Neural progenitor cell (in vitro differentiated cells): ENCODE results near the gene P2RY1. TPM values are rescaled to one million over a fixed set of nuclear protein-coding genes. Genes with fewer than 3 reads are reported as not detected.

Experiments used
- DNase-seq: peaks from one replicate; pipeline ENCODE4 v3.0.0-alpha.2; 2016; ENCODE audit warnings: low spot score
- H2AFZ ChIP-seq: fragments of 200-600 bp; sonication (generic); replicated peaks from 2 replicates; pipeline ENCODE4 v1.6.1; 2016; ENCODE audit warnings: antibody characterized with exemption
- H3F3A ChIP-seq: fragments of 200-600 bp; sonication (generic); 2 replicates; pipeline ENCODE4 v1.6.1; 2016; ENCODE audit warnings: antibody characterized with exemption, low read depth
- H3K27ac ChIP-seq: fragments of 200-600 bp; sonication (generic); 2 replicates; pipeline ENCODE4 v1.5.1; 2016; ENCODE audit warnings: mild to moderate bottlenecking
- H3K27me3 ChIP-seq: fragments of 200-600 bp; sonication (generic); 2 replicates; pipeline ENCODE4 v1.6.1; 2016; ENCODE audit warnings: mild to moderate bottlenecking, moderate library complexity
- H3K36me3 ChIP-seq: fragments of 200-600 bp; sonication (generic); 2 replicates; pipeline ENCODE4 v1.5.1; 2016
- H3K4me1 ChIP-seq: fragments of 200-600 bp; sonication (generic); 2 replicates; pipeline ENCODE4 v1.6.1; 2016; ENCODE audit warnings: mixed run types
- H3K4me2 ChIP-seq: fragments of 200-600 bp; sonication (generic); 2 replicates; pipeline ENCODE4 v1.6.1; 2016
- H3K4me3 ChIP-seq: fragments of 200-600 bp; sonication (generic); 2 replicates; pipeline ENCODE4 v1.5.1; 2016
- H3K79me2 ChIP-seq: fragments of 200-600 bp; sonication (generic); 2 replicates; pipeline ENCODE4 v1.6.1; 2016; ENCODE audit warnings: low read depth
- H3K9ac ChIP-seq: fragments of 200-600 bp; sonication (generic); 2 replicates; pipeline ENCODE4 v1.6.1; 2016
- H3K9me3 ChIP-seq: fragments of 200-600 bp; sonication (generic); 2 replicates; pipeline ENCODE4 v1.5.1; 2016; ENCODE audit warnings: low read depth
- H4K20me1 ChIP-seq: fragments of 200-600 bp; sonication (generic); 2 replicates; pipeline ENCODE4 v1.6.1; 2016; ENCODE audit warnings: low read depth
- H3K27ac Mint-ChIP-seq: 3 replicates; pipeline ENCODE4 v1.8.0; 2021; ENCODE audit warnings: mixed read lengths
- H3K27me3 Mint-ChIP-seq: 2 replicates; pipeline ENCODE4 v1.8.0; 2022; ENCODE audit warnings: low read depth, mild to moderate bottlenecking, inconsistent platforms, moderate library complexity, mixed read lengths; ENCODE audit not compliant: insufficient read depth
- H3K36me3 Mint-ChIP-seq: 3 replicates; pipeline ENCODE4 v1.8.0; 2021; ENCODE audit warnings: mixed read lengths
- H3K4me1 Mint-ChIP-seq: 3 replicates; pipeline ENCODE4 v1.8.0; 2021; ENCODE audit warnings: mixed read lengths
- H3K4me3 Mint-ChIP-seq: 3 replicates; pipeline ENCODE4 v1.8.0; 2021; ENCODE audit warnings: mild to moderate bottlenecking, moderate library complexity, mixed read lengths
- H3K9me3 Mint-ChIP-seq: 3 replicates; pipeline ENCODE4 v1.8.0; 2020; ENCODE audit warnings: mixed read lengths
- CTCF ChIP-seq: fragments of 200-600 bp; sonication (generic); IDR thresholded peaks from 2 replicates; pipeline ENCODE4 v1.5.1; 2017; ENCODE audit warnings: antibody characterized with exemption, mild to moderate bottlenecking
- EZH2 ChIP-seq: fragments of 200-600 bp; sonication (generic); IDR thresholded peaks from 2 replicates; pipeline ENCODE4 v1.6.1; 2017; ENCODE audit warnings: antibody characterized with exemption, mild to moderate bottlenecking, moderate library complexity
- EZH2phosphoT487 ChIP-seq: fragments of 200-600 bp; sonication (generic); IDR thresholded peaks from 2 replicates; pipeline ENCODE4 v1.6.1; 2017; ENCODE audit warnings: antibody characterized with exemption
- total RNA-seq: library from RNA; depleted of rRNA; stranded (reverse); fragments of >200 nt; gene quantifications from 2 replicates; pipeline ENCODE4 v1.2.3, GENCODE V29; 2015; ENCODE audit warnings: low replicate concordance

Gene P2RY1
- total RNA-seq, 1 donor from 2014 or later = 3.9 TPM

DNA sequence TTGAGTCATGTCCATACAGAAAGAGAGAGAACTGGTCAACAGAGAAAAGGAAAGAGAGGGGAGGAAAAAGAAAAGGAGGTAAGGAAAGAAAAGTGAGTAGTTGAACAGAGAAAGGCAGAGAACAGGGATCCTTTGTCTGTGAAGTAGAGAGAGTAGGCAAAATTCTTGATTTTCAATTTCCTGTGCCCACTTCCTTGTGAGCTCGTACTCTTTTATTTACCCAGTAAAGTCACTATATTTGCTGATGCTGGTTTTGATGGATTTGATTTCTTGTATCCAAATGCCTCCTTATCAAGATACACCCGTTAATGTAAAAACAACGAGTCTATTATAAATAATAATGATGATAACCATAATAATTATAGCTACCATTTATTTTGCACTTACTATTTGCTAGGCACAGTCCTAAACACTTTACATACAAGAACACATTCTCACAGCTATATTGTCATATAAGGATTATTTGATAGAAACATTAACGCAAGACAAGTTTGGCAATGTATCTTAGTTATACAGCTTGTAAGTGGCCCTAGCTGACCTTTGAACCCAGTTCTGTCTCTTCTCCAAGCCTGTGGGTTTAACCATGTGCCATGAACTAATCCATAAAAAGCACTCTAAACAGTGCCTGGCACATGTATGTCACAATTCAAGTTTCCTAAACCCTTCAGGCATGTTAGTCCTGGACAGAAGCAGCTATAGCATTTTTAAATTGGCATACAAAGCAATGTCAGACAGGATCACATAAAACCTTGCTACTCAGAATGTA, 6.7 kb upstream of the P2RY1 start:
- no peaks in the 10 kb centered on the region for H3K27me3 Mint-ChIP-seq
- Histone ChIP-seq H4K20me1 (no peaks in the 10 kb centered on the region), H3K27ac (no peak overlapping the region), H3K9me3 (no peaks in the 10 kb centered on the region), H3K4me3 (no peak overlapping the region), H3K4me2 (no peak overlapping the region), H3K27me3 (peaks cover 2% of the 10 kb centered on the region), H3K79me2 (no peaks in the 10 kb centered on the region), H3F3A (no peaks in the 10 kb centered on the region), H3K36me3 (no peaks in the 10 kb centered on the region), H3K9ac (no peak overlapping the region), H2AFZ (no peak overlapping the region), H3K4me1 (no peaks in the 10 kb centered on the region)
- no peak overlapping the region for H3K4me3 Mint-ChIP-seq
- DNase-seq = no peak
- no peaks in the 10 kb centered on the region for H3K36me3 Mint-ChIP-seq
- H3K27ac Mint-ChIP-seq = no peak overlapping the region
- no peaks in the 10 kb centered on the region for H3K9me3 Mint-ChIP-seq
- TF ChIP-seq EZH2 (no peak), CTCF (no peak), EZH2phosphoT487 (no peak)
- H3K4me1 Mint-ChIP-seq = no peaks in the 10 kb centered on the region

- H3K4me2 ChIP-seq = no peak overlapping the region
- H3K27ac ChIP-seq = no peak overlapping the region
- no peak for DNase-seq
- H3K79me2 ChIP-seq = no peaks in the 10 kb centered on the region
- H3K4me1 ChIP-seq = no peaks in the 10 kb centered on the region
- TF ChIP-seq CTCF = no peak
- TF ChIP-seq EZH2phosphoT487 = no peak
- TF ChIP-seq EZH2 = no peak
- H3K36me3 ChIP-seq = no peaks in the 10 kb centered on the region
- no peaks in the 10 kb centered on the region for H3K4me1 Mint-ChIP-seq
- peaks cover 3% of the 10 kb centered on the region for H3K27me3 Mint-ChIP-seq
- no peaks in the 10 kb centered on the region for H3K9me3 ChIP-seq
- H3K27ac Mint-ChIP-seq = no peak overlapping the region
- H3K27me3 ChIP-seq = peaks cover 11% of the 10 kb centered on the region
- H3F3A ChIP-seq = peaks cover 18% of the 10 kb centered on the region
- no peak overlapping the region for H3K4me3 Mint-ChIP-seq
- no peak overlapping the region for H2AFZ ChIP-seq
- H3K9ac ChIP-seq = no peak overlapping the region
- H3K36me3 Mint-ChIP-seq = no peaks in the 10 kb centered on the region
- no peaks in the 10 kb centered on the region for H3K9me3 Mint-ChIP-seq
- no peak overlapping the region for H3K4me3 ChIP-seq
- no peaks in the 10 kb centered on the region for H4K20me1 ChIP-seq
Observed at GRCh38 chr3:152830245-152830644, 4.7 kb upstream of the P2RY1 start.

GRCh38 chr3:152832046-152832445, 2.9 kb upstream of the P2RY1 start:
- H3K36me3 Mint-ChIP-seq = no peaks in the 10 kb centered on the region
- TF ChIP-seq CTCF (no peak), EZH2phosphoT487 (no peak), EZH2 (no peak)
- no peaks in the 10 kb centered on the region for H3K9me3 Mint-ChIP-seq
- H3F3A ChIP-seq = peaks cover 21% of the 10 kb centered on the region
- no peak overlapping the region for H2AFZ ChIP-seq
- no peaks in the 10 kb centered on the region for H3K4me1 ChIP-seq
- H3K4me2 ChIP-seq = no peak overlapping the region
- no peak overlapping the region for H3K4me3 Mint-ChIP-seq
- no peaks in the 10 kb centered on the region for H3K9me3 ChIP-seq
- peaks cover 11% of the 10 kb centered on the region for H3K4me1 Mint-ChIP-seq
- H3K27ac Mint-ChIP-seq = no peak overlapping the region
- no peaks in the 10 kb centered on the region for H3K79me2 ChIP-seq
- DNase-seq = no peak
- H3K4me3 ChIP-seq = no peak overlapping the region
- H3K9ac ChIP-seq = no peak overlapping the region
- no peaks in the 10 kb centered on the region for H4K20me1 ChIP-seq
- H3K27me3 ChIP-seq = peaks cover 29% of the 10 kb centered on the region
- peaks cover 9% of the 10 kb centered on the region for H3K27me3 Mint-ChIP-seq
- H3K36me3 ChIP-seq = no peaks in the 10 kb centered on the region
- no peak overlapping the region for H3K27ac ChIP-seq
